Measurements from ENCODE around the gene PCDHGA7. TPM values are rescaled to one million over a fixed set of nuclear protein-coding genes. Genes with fewer than 3 reads are reported as not detected.
"Not testable (repeated sequence)": the region's sequence is repeated elsewhere in the genome, so short reads cannot be mapped to it uniquely, and the experiment has no call there.

Gene PCDHGA7
- total and polyA plus RNA-seq, 12 donors, result 0.37 to 5.0 (median 1.6) TPM

DNA sequence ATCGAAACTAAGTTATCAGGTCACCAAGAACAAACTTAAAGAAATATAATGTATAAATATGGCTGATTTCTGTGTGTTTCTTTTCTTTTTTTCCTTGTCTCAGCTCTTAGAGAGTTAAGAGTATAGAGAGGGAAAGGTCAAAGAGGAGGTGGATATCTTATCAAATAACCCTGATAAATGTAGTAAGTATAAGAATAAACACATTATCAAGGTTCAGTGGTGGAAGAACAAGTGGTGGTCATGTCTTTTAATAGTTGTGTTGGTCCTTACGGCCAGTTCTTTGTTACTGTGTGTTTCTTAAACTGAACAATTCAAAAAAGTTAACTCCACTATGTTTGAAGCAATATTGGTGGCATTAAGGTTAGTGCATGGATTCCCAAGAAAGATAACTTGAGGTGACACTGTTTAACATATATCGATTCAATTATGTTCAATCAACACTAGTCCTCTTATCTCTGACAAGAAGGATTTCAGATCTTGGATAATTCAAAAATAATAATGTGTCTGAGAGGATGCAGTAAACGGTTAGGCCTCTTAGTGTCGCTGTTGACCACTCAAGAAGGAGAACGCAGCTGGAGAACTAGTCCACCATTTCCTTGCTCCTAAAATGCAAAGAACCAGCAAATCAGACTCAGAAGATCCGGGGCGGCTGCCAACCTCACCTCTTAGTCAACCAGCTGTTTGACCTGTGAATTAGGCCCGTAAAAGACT is 39.1 kb upstream of the PCDHGA7 start, which contains the start of gene PCDHGA3:
Gene PCDHGA3, plus strand, starts transcription at position 588 of the 711 bp plus-strand sequence. CDS start 205 bp downstream, outside the sequence.
- H3K4me1 ChIP-seq (replicated peaks in 1 of 2), result no peaks in the 10 kb centered on the region
- H3K9me3 ChIP-seq (replicated peaks in 1 of 3), result peaks cover 0 to 20% (median 10%) of the 10 kb centered on the region in 3 donors
- WGBS, 4 donors, result 22 to 29% (median 24%) methylated on average over 9 of the region's 9 CpGs
- intact Hi-C loops (cut with DNase I), result no loop called here
- DNase-seq, result peak in 1 of 7 donors; percentile 32
- H3K4me3 ChIP-seq, result peak within 1 kb of the TSS in 1 of 4 donors; percentile 16
- no peaks in the 10 kb centered on the region for H3K36me3 ChIP-seq (replicated peaks in 1 of 2)
- no peak within 1 kb of the TSS for H3K27ac ChIP-seq
- no peak for TF ChIP-seq POLR2A (IDR thresholded peaks at IDR 0.05)
- TF ChIP-seq, protein P1, sequence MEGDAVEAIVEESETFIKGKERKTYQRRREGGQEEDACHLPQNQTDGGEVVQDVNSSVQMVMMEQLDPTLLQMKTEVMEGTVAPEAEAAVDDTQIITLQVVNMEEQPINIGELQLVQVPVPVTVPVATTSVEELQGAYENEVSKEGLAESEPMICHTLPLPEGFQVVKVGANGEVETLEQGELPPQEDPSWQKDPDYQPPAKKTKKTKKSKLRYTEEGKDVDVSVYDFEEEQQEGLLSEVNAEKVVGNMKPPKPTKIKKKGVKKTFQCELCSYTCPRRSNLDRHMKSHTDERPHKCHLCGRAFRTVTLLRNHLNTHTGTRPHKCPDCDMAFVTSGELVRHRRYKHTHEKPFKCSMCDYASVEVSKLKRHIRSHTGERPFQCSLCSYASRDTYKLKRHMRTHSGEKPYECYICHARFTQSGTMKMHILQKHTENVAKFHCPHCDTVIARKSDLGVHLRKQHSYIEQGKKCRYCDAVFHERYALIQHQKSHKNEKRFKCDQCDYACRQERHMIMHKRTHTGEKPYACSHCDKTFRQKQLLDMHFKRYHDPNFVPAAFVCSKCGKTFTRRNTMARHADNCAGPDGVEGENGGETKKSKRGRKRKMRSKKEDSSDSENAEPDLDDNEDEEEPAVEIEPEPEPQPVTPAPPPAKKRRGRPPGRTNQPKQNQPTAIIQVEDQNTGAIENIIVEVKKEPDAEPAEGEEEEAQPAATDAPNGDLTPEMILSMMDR (IDR thresholded peaks at IDR 0.05), result peak in 4 of 6 experiments; percentile 9 to 33 (median 18)
- H3K27me3 ChIP-seq, result no peaks in the 10 kb centered on the region

DNA sequence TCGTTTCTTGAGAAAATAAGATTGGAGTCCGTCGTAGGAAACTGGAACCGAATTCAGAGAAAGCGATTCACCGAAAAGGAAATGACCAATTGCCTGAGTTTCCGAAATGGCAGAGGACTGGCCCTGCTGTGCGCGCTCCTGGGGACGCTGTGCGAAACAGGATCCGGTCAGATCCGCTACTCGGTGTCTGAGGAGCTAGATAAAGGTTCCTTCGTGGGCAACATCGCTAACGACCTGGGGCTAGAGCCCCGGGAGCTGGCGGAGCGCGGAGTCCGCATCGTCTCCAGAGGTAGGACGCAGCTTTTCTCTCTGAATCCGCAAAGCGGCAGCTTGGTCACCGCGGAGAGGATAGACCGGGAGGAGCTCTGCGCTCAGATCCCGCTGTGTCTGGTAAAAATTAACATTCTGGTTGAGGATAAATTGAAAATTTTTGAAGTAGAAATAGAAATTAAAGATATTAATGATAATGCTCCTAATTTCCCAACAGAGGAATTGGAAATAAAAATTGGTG is 38.5 kb upstream of the PCDHGA7 start:
- no peaks in the 10 kb centered on the region for H3K4me1 ChIP-seq (replicated peaks in 1 of 2)
- H3K9me3 ChIP-seq (replicated peaks in 1 of 3), result peaks cover 0 to 20% (median 10%) of the 10 kb centered on the region in 3 donors
- no peaks in the 10 kb centered on the region for H3K36me3 ChIP-seq (replicated peaks in 1 of 2)
- WGBS, 4 donors, result 17 to 36% (median 28%) methylated on average over 10 to 31 of the region's 31 CpGs
- H3K27ac ChIP-seq, result no peak overlapping the region
- H3K4me3 ChIP-seq, result peak overlapping the region in 1 of 4 donors; percentile 16
- no peak for TF ChIP-seq POLR2A (IDR thresholded peaks at IDR 0.05)
- TF ChIP-seq, protein P1 (IDR thresholded peaks at IDR 0.05), result peak in 1 of 6 experiments; percentile 2
- no peaks in the 10 kb centered on the region for H3K27me3 ChIP-seq
- DNase-seq, result no peak
- intact Hi-C loops (cut with DNase I), result no loop called here

DNA sequence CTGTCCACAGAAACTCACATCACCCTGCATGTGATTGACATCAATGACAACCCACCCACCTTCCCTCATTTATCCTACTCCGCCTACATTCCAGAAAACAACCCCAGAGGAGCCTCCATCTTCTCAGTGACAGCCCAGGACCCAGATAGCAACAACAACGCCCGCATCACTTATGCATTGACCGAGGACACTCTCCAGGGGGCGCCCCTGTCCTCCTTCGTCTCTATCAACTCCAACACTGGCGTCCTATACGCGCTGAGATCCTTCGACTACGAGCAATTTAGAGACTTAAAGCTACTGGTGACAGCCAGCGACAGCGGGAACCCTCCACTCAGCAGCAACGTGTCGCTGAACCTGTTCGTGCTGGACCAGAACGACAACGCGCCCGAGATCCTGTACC is 37.2 kb upstream of the PCDHGA7 start:
- Histone ChIP-seq H3K9me3 (replicated peaks in 1 of 3) (peaks cover 0 to 20% (median 10%) of the 10 kb centered on the region in 3 donors), H3K4me3 (no peak overlapping the region), H3K27ac (no peak overlapping the region), H3K36me3 (replicated peaks in 1 of 2) (no peaks in the 10 kb centered on the region), H3K27me3 (no peaks in the 10 kb centered on the region), H3K4me1 (replicated peaks in 1 of 2) (no peaks in the 10 kb centered on the region)
- TF ChIP-seq POLR2A (IDR thresholded peaks at IDR 0.05), result no peak
- TF ChIP-seq, protein P1 (IDR thresholded peaks at IDR 0.05), result no peak
- no peak for DNase-seq
- intact Hi-C loops (cut with DNase I), result no loop called here
- WGBS, 4 donors, result 26 to 54% (median 31%) methylated on average over 8 to 20 of the region's 20 CpGs

DNA sequence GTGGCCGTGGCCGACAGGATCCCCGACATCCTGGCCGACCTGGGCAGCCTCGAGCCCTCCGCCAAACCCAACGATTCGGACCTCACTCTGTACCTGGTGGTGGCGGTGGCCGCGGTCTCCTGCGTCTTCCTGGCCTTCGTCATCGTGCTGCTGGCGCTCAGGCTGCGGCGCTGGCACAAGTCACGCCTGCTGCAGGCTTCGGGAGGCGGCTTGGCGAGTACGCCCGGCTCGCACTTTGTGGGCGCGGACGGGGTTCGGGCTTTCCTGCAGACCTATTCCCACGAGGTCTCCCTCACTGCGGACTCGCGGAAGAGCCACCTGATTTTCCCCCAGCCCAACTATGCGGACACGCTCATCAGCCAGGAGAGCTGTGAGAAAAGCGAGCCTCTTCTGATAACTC is 36.5 kb upstream of the PCDHGA7 start:
- WGBS, 4 donors, result 34 to 59% (median 48%) methylated on average over 16 to 26 of the region's 35 CpGs
- not testable (repeated sequence) for DNase-seq
- H3K9me3 ChIP-seq (replicated peaks in 1 of 3), result peaks cover 0 to 20% (median 10%) of the 10 kb centered on the region in 3 donors

More for the DNA sequence above, 36.5 kb upstream of the PCDHGA7 start:
- intact Hi-C loops (cut with DNase I); H3K4me1 ChIP-seq (replicated peaks in 1 of 2); H3K27ac ChIP-seq; H3K4me3 ChIP-seq; H3K27me3 ChIP-seq; H3K36me3 ChIP-seq (replicated peaks in 1 of 2): not testable (repeated sequence)
